GM21360 (cell line): Measurements from ENCODE around the gene ZFP69.
"Not testable (repeated sequence)": the region's sequence is repeated elsewhere in the genome, so short reads cannot be mapped to it uniquely, and the experiment has no call there.

Experiments used
- ATAC-seq: cut with Tn5 transposase; IDR thresholded peaks from one replicate; pipeline ENCODE4 v1.9.1; 2021; ENCODE audit warnings: mild to moderate bottlenecking, moderate library complexity; ENCODE audit not compliant: unreplicated experiment

The ZFP69 gene

DNA sequence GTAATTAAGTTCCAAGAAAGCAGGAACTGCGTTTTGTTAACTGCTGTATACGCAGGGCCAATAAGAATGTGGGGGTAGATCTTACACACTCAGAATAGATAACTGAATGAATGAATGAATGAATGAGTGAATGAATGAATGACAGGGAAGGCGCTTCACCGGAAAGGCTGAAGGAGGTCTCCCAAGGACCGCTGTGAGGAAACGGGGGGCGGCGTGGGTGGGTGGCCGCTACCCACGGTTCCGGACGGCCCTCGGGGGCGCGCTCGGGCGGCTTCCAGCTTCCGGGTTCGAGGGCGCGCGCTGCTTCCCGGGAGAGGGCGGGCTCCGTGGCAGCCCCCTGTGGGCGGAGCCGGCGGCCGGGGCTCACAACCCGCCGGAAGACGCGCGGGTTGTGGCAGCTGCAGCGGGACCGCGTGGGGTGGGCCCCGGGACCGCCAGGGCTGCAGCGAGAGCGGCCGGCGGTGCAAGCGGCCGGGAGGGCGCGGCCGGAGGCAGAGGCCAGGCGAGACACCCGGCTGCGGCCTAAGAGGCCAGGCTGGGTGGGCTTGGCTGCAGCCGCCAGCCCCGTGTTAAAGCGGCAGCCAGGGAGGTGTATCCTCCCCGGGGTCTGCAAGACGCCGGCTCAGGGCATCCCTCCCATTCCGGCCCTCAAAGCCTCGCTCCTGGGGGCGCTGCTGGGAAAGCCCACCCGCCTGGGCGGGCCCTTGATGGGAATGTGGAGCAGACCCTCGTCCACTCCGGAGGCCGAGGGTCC is at the start of gene ZFP69:
Gene ZFP69, plus strand, starts transcription at position 367 of the 754 bp plus-strand sequence. CDS start 2,072 bp downstream, outside the sequence.
- ATAC-seq: no peak

- ATAC-seq: no peak
These were observed 45.7 kb upstream of the ZFP69 start for GRCh38 chr1:40431385-40431784.

GRCh38 chr1:40432644-40433390 is 44.3 kb upstream of the ZFP69 start:
- no peak for ATAC-seq

GRCh38 chr1:40435471-40435870 is 41.6 kb upstream of the ZFP69 start:
- no peak for ATAC-seq

- ATAC-seq: no peak
These were observed 41.2 kb upstream of the ZFP69 start for GRCh38 chr1:40435876-40436275.

DNA sequence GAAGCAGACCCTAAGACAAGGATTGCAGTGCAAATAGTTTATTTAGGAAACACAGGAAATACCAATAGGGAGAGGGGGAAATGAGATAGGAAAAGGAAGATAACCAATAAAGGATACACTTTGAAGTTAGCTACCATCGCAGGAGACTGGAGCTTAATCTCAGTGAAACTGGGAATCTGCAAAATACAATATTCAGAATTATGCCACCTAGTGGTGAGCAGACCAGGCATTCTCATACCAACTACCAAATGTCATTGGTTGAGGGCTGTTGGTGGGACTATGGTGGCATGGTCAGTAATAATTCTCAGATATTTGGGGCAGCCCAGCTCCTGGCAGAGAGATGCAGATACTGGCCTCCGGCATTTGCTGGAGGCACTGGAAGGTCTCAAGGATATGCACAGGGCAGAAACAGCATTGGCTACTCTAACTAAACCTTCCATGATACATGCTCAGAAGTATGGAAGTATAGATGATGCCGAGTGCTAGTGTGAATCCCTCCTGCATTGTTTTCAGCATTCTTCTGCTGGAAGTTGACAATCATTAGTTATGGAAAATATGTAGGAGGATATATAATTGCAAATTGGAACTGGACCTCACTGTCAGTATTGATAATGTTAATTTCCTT is 38.6 kb upstream of the ZFP69 start:
- ATAC-seq: no peak

GRCh38 chr1:40439247-40439646 is 37.8 kb upstream of the ZFP69 start:
- ATAC-seq: no peak

- peak; percentile 82 for ATAC-seq
These were observed 27.2 kb upstream of the ZFP69 start, which contains the start of gene ZFP69B for GRCh38 chr1:40449684-40450494. Gene ZFP69B, plus strand, starts transcription at chr1:40450476. Its CDS starts 486 bp downstream, at chr1:40450962.

DNA sequence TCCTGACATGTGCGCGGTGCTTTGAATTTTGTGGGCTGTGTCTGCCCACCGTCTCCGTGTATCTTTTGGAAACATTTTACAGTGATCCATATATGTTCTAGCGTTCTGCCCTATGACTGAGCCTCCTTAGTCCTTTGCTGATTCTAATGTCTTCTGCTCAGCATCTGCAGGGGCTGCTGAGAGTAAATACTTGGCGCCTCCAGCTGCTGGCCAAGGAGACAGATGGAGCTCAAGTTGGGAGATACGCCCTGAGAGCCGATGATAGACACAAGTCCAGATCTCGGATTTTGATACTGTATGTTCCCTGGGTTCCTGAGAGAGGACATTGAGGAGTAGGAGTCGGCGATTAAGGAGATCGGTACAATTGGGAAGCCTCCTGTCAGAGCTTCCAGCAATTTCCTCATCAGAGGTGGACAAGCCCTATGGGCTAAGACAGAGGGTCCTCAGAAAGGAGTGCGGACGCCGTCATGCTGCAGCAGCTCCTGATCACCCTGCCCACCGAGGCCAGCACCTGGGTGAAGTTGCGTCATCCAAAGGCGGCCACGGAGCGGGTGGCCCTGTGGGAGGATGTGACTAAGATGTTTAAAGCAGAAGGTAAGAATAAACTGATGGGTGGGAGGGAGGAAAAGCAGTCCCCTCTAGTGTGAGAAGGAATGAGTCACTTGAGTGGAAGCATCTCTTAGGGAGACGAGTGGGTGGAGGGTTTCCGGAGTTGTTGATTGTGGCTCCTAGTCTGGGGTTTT is 26.4 kb upstream of the ZFP69 start:
- peak; percentile 56 for ATAC-seq

- peak; percentile 6 for ATAC-seq
These were observed 25.9 kb upstream of the ZFP69 start for GRCh38 chr1:40451238-40451585.

DNA sequence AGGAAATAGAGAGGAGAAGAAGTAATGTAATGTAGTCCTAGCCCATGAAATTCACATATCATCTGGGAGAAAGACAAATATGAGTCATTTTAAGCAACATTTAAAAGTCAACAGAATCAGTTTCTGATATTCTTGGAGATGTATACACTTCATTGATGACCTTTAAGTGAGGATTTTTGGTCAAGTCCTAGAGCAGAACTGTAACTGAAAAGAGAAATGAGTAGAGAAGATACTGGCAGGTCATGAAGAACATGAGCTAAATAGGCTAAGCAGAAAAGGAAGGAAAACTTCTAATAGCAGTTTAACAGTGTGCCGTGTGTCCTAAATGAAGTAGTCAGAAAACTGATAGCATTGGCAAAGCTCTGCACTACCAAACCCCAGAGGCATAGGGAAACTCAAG is 22.2 kb upstream of the ZFP69 start:
- ATAC-seq: no peak

DNA sequence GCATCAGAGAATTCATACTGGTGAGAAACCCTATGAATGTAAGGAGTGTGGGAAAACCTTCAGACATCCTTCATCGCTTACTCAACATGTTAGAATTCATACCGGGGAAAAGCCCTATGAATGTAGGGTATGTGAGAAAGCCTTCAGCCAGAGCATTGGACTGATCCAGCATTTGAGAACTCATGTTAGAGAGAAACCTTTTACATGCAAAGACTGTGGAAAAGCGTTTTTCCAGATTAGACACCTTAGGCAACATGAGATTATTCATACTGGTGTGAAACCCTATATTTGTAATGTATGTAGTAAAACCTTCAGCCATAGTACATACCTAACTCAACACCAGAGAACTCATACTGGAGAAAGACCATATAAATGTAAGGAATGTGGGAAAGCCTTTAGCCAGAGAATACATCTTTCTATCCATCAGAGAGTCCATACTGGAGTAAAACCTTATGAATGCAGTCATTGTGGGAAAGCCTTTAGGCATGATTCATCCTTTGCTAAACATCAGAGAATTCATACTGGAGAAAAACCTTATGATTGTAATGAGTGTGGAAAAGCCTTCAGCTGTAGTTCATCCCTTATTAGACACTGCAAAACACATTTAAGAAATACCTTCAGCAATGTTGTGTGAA is 14.0 kb upstream of the ZFP69 start:
- no peak for ATAC-seq

GRCh38 chr1:40469327-40469726 is 7.8 kb upstream of the ZFP69 start:
- no peak for ATAC-seq

DNA sequence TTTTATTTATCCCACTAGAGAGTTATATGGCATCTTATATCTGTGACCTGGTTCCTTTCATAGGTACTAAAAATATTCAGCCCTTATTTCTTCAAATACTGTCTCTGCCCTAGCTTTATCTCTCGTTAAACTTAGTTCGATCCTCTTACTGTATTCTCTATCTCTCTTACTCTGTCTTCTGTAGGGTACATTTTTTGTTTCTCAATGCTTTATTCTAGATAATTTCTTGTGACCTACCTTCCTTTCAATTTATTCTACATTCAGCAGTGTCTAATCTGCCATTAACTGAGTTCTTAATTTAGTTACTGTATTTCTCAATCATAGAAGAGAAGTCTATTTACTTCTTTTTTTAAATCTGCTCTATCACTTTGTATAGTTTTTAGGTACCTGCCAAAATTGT is 1.8 kb upstream of the ZFP69 start:
- ATAC-seq: no peak

DNA sequence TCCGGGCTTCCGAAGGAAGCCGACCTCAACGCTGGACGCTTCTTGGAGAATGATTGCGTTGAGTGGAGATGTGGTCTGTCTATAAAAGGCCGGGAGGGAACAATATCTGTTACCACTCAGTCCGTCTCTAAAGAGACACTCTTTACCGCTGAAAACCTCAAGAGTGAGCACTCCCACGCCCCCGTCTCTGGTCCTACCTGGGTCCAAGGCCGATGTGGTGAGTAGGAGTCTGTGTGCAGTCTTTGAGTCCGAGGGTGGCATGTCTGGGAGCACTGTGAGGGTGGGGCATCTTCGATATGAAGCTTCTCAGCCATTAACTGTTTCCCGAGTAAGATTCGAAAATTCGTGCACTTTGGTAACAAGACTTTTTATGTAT is 576 bp downstream of the ZFP69 start:
- ATAC-seq: no peak

GRCh38 chr1:40478276-40478675 is 1.2 kb downstream of the ZFP69 start:
- no peak for ATAC-seq

- no peak for ATAC-seq
These were observed 2.1 kb downstream of the ZFP69 start for GRCh38 chr1:40479156-40479555.

GRCh38 chr1:40495315-40495903 is 18.3 kb downstream of the ZFP69 start:
- ATAC-seq: no peak

GRCh38 chr1:40502651-40503050 is 25.6 kb downstream of the ZFP69 start:
- not testable (repeated sequence) for ATAC-seq
